ENCODE results near the gene MAPK1IP1L. TPM values are rescaled to one million over a fixed set of nuclear protein-coding genes. Genes with fewer than 3 reads are reported as not detected.

MAPK1IP1L gene
- total and polyA plus RNA-seq, 2 of the 13 experiments (the other 11 are each of a cell fraction or from before 2014, with no cell fraction given): 27.8 to 68.4 TPM

DNA sequence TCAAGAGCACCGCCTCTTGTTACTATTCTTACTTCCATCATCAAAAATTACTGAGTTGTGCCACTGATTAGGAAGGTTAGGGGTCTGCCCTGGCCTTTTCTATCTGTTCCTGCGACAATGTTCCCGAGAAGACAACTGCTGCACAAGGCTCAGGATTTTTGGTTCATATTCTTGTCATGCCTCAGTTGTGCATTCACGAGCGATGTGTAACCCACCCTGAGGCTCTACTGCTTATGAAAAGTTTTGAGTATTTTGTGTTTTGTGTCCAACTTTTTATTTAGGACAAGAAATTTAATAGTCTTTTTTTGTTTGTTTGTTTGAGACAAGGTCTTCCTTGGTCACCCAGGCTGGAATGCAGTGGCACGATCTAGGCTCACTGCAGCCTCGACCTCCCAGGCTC, 54.5 kb downstream of the MAPK1IP1L start:
- Histone ChIP-seq H3K36me3 (replicated peaks in 1 of 2; ENCODE audit: control insufficient read depth in 1 of 2, insufficient read depth in 2 of 2, low read length in 2 of 2) (no peaks in the 10 kb centered on the region), H3K79me2 (ENCODE audit: insufficient read depth, low read length) (no peaks in the 10 kb centered on the region), H3K27ac (ENCODE audit: extremely low read length, insufficient read depth, low read length) (no peak overlapping the region), H3K4me1 (ENCODE audit: insufficient read depth, low read length) (peaks cover 69% of the 10 kb centered on the region), H4K20me1 (ENCODE audit: insufficient read depth, low read length) (no peaks in the 10 kb centered on the region), H2AFZ (ENCODE audit: low read length) (no peak overlapping the region), H3K4me2 (ENCODE audit: low read depth, low read length) (no peak overlapping the region), H3K4me3 (replicated peaks in 1 of 3; ENCODE audit: insufficient read depth in 1 of 3, low read depth in 2 of 3, low read length in 3 of 3) (no peak overlapping the region), H3K9ac (ENCODE audit: insufficient read depth, low read depth, low read length) (no peak overlapping the region), H3K9me3 (ENCODE audit: low read length) (no peaks in the 10 kb centered on the region), H3K27me3 (ENCODE audit: control insufficient read depth in 1 of 2, insufficient read depth in 2 of 2, low read length in 2 of 2) (no peaks in the 10 kb centered on the region)
- in situ Hi-C loops (cut with HindIII; ENCODE audit: extremely low pct_ligation_motif_present, low pct_unique_long_range_greater_than_20kb): no loop called here
- ChIA-PET CTCF (ENCODE audit: low intra/inter-chr PET ratio, low total read pairs) (no interaction called here), POLR2A (no interaction called here)
- intact Hi-C loops (cut with micrococcal nuclease; ENCODE audit: unreplicated experiment): no loop called here
- no peak for ATAC-seq
- FAIRE-seq: no peak
- 95% methylated on average over 7 of the region's 7 CpGs for WGBS (ENCODE audit: low lambda C conversion rate)
- DNase-seq (ENCODE audit: low spot score): no peak
- BruUV-seq (replicated peaks): no TSS peak
- TF ChIP-seq CSRNP1 (CRISPR knock-in tag; IDR thresholded peaks at IDR 0.05) (no peak), ZBTB10 (CRISPR knock-in tag; IDR thresholded peaks at IDR 0.05; ENCODE audit: borderline replicate concordance) (no peak), SRF (IDR thresholded peaks at IDR 0.05; ENCODE audit: low read depth, low read length) (no peak), ZFP91 (CRISPR knock-in tag; IDR thresholded peaks at IDR 0.05; ENCODE audit: borderline replicate concordance) (no peak), MZF1 (CRISPR knock-in tag; IDR thresholded peaks at IDR 0.05; ENCODE audit: borderline replicate concordance) (no peak)
- TF ChIP-seq, protein P1, sequence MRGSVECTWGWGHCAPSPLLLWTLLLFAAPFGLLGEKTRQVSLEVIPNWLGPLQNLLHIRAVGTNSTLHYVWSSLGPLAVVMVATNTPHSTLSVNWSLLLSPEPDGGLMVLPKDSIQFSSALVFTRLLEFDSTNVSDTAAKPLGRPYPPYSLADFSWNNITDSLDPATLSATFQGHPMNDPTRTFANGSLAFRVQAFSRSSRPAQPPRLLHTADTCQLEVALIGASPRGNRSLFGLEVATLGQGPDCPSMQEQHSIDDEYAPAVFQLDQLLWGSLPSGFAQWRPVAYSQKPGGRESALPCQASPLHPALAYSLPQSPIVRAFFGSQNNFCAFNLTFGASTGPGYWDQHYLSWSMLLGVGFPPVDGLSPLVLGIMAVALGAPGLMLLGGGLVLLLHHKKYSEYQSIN (CRISPR knock-in tag; IDR thresholded peaks at IDR 0.05; ENCODE audit: borderline replicate concordance): no peak
- TF ChIP-seq, protein P2, sequence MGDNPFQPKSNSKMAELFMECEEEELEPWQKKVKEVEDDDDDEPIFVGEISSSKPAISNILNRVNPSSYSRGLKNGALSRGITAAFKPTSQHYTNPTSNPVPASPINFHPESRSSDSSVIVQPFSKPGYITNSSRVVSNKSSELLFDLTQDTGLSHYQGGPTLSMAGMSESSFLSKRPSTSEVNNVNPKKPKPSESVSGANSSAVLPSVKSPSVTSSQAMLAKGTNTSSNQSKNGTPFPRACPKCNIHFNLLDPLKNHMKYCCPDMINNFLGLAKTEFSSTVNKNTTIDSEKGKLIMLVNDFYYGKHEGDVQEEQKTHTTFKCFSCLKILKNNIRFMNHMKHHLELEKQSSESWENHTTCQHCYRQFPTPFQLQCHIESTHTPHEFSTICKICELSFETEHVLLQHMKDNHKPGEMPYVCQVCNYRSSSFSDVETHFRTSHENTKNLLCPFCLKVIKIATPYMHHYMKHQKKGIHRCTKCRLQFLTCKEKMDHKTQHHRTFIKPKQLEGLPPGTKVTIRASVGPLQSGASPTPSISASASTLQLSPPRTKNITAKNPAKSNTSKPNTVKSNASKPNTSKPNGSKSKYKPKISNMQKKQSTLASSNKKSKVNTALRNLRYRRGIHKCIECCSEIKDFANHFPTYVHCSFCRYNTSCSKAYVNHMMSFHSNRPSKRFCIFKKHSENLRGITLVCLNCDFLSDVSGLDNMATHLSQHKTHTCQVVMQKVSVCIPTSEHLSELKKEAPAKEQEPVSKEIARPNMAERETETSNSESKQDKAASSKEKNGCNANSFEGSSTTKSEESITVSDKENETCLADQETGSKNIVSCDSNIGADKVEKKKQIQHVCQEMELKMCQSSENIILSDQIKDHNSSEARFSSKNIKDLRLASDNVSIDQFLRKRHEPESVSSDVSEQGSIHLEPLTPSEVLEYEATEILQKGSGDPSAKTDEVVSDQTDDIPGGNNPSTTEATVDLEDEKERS (CRISPR knock-in tag; IDR thresholded peaks at IDR 0.05): no peak

All from HepG2 (cell line).